GM23338 (cell line): ENCODE measurements around the gene RHOF. TPM values are rescaled to one million over a fixed set of nuclear protein-coding genes. Genes with fewer than 3 reads are reported as not detected.
A peak's percentile ranks its signal among the peaks of the same experiment; 100 is the strongest.

Experiments
- ATAC-seq: fragments of 200-7000 bp; cut with Tn5 transposase; 3 replicates; pipeline ENCODE4 v1.9.1; 2020
- DNase-seq: peaks from one replicate; pipeline ENCODE4 v3.0.0-alpha.2; 2015; ENCODE audit warnings: low spot score
- H2AFZ ChIP-seq: fragments of 200-600 bp; sonication (generic); 2 replicates; pipeline ENCODE4 v1.8.0; 2016; ENCODE audit warnings: antibody characterized with exemption, mild to moderate bottlenecking, moderate library complexity
- H3F3A ChIP-seq: fragments of 200-600 bp; sonication (generic); replicated peaks from 2 replicates; pipeline ENCODE4 v1.8.0; 2017; ENCODE audit warnings: antibody characterized with exemption, mixed run types, low read depth
- H3K27ac ChIP-seq: fragments of 200-600 bp; sonication (generic); 2 replicates; pipeline ENCODE4 v1.6.1; 2016; ENCODE audit warnings: low read depth
- H3K27me3 ChIP-seq: fragments of 200-600 bp; sonication (generic); 2 replicates; pipeline ENCODE4 v1.8.0; 2016; ENCODE audit warnings: mild to moderate bottlenecking, mixed run types, moderate library complexity; ENCODE audit not compliant: insufficient read depth
- H3K36me3 ChIP-seq: fragments of 200-600 bp; sonication (generic); 2 replicates; pipeline ENCODE4 v1.8.0; 2016; ENCODE audit warnings: mild to moderate bottlenecking; ENCODE audit not compliant: insufficient read depth
- H3K4me1 ChIP-seq: fragments of 200-600 bp; sonication (generic); 2 replicates; pipeline ENCODE4 v1.8.0; 2016; ENCODE audit warnings: mild to moderate bottlenecking, moderate library complexity; ENCODE audit not compliant: insufficient read depth
- H3K4me2 ChIP-seq: fragments of 200-600 bp; sonication (generic); 2 replicates; pipeline ENCODE4 v1.7.1; 2017; ENCODE audit warnings: mixed run types
- H3K4me3 ChIP-seq: fragments of 200-600 bp; sonication (generic); 2 replicates; pipeline ENCODE4 v1.6.1; 2016; ENCODE audit warnings: mixed run types
- H3K79me2 ChIP-seq: fragments of 200-600 bp; sonication (generic); replicated peaks from 2 replicates; pipeline ENCODE4 v1.8.0; 2017; ENCODE audit warnings: mild to moderate bottlenecking; ENCODE audit not compliant: insufficient read depth
- H3K9me2 ChIP-seq: fragments of 200-600 bp; sonication (generic); 2 replicates; pipeline ENCODE4 v1.8.0; 2017; ENCODE audit not compliant: insufficient read depth
- H4K20me1 ChIP-seq: fragments of 200-600 bp; sonication (generic); replicated peaks from 2 replicates; pipeline ENCODE4 v1.8.0; 2017; ENCODE audit warnings: mild to moderate bottlenecking; ENCODE audit not compliant: insufficient read depth
- H3K27ac Mint-ChIP-seq: 2 replicates; pipeline ENCODE4 v1.8.0; 2020; ENCODE audit warnings: inconsistent platforms, mild to moderate bottlenecking, moderate library complexity, mixed read lengths
- H3K27me3 Mint-ChIP-seq: 3 replicates; pipeline ENCODE4 v1.8.0; 2022; ENCODE audit warnings: low read depth, mild to moderate bottlenecking, moderate library complexity, mixed read lengths, inconsistent platforms; ENCODE audit not compliant: insufficient read depth, poor library complexity
- H3K36me3 Mint-ChIP-seq: 3 replicates; pipeline ENCODE4 v1.8.0; 2021; ENCODE audit warnings: low read depth, mild to moderate bottlenecking, inconsistent platforms, moderate library complexity, mixed read lengths
- H3K4me1 Mint-ChIP-seq: 3 replicates; pipeline ENCODE4 v1.8.0; 2020; ENCODE audit warnings: mild to moderate bottlenecking, inconsistent platforms, mixed read lengths
- H3K4me3 Mint-ChIP-seq: 3 replicates; pipeline ENCODE4 v1.8.0; 2021; ENCODE audit warnings: moderate library complexity, mild to moderate bottlenecking, inconsistent platforms, mixed read lengths
- H3K9me3 Mint-ChIP-seq: 3 replicates; pipeline ENCODE4 v1.8.0; 2020; ENCODE audit warnings: moderate library complexity, mild to moderate bottlenecking, inconsistent platforms, mixed read lengths
- CREB1 ChIP-seq: fragments of 250-450 bp; sonication (Bioruptor Pico); IDR thresholded peaks from 2 replicates; pipeline ENCODE4 v1.5.0; 2020; ENCODE audit warnings: low read depth, mild to moderate bottlenecking, moderate library complexity
- CTCF ChIP-seq, 2 experiments: fragments of 200-600 bp in 1 of 2; sonication (generic) in 1 of 2; conservative IDR thresholded peaks; 2 replicates each; pipeline versions ENCODE4 v1.5.1 to v1.6.1; 2016 to 2017; ENCODE audit warnings: antibody characterized with exemption in 2 of 2, low read depth in 2 of 2, mild to moderate bottlenecking in 2 of 2, moderate library complexity in 1 of 2
- ETS1 ChIP-seq: IDR thresholded peaks from 2 replicates; pipeline ENCODE4 v1.6.1; 2016; ENCODE audit warnings: antibody characterized with exemption
- EZH2 ChIP-seq: fragments of 200-600 bp; sonication (generic); IDR thresholded peaks from one replicate; pipeline ENCODE4 v1.8.0; 2017; ENCODE audit warnings: antibody characterized with exemption, mild to moderate bottlenecking, low read depth; ENCODE audit not compliant: unreplicated experiment
- EZH2phosphoT487 ChIP-seq: fragments of 200-600 bp; sonication (generic); IDR thresholded peaks from one replicate; pipeline ENCODE4 v1.8.1; 2018; ENCODE audit warnings: antibody characterized with exemption; ENCODE audit not compliant: unreplicated experiment
- JUNB ChIP-seq: IDR thresholded peaks from one replicate; pipeline ENCODE4 v1.6.1; 2016; ENCODE audit warnings: antibody characterized with exemption; ENCODE audit not compliant: unreplicated experiment
- NANOG ChIP-seq: IDR thresholded peaks from 2 replicates; pipeline ENCODE4 v1.6.1; 2016; ENCODE audit warnings: antibody characterized with exemption, borderline replicate concordance
- POLR2AphosphoS5 ChIP-seq: IDR thresholded peaks from 2 replicates; pipeline ENCODE4 v1.6.1; 2016; ENCODE audit warnings: antibody characterized with exemption, low read depth
- STAT1 ChIP-seq: IDR thresholded peaks from one replicate; pipeline ENCODE4 v1.6.1; 2016; ENCODE audit warnings: antibody characterized with exemption; ENCODE audit not compliant: unreplicated experiment
- ZNF331 ChIP-seq: fragments of 250-450 bp; sonication (Bioruptor Pico); IDR thresholded peaks from 2 replicates; pipeline ENCODE4 v1.5.0; 2020; ENCODE audit warnings: low read depth, mild to moderate bottlenecking, moderate library complexity
- ZNF462 ChIP-seq: fragments of 250-450 bp; sonication (Bioruptor Pico); IDR thresholded peaks from 2 replicates; pipeline ENCODE4 v1.5.0; 2020; ENCODE audit warnings: mild to moderate bottlenecking, moderate library complexity
- polyA plus RNA-seq: library from polyadenylated mRNA; unstranded; fragments of >200 nt; fragmentation: Nextera tagmentation; extraction: Ambion mirVana; gene quantifications from 2 replicates; pipeline ENCODE4 v1.2.1, GENCODE V29; 2016
- total RNA-seq: library from RNA; depleted of rRNA; stranded (reverse); fragments of >200 nt; shearing (Covaris generic); gene quantifications from 2 replicates; pipeline ENCODE4 v1.2.3, GENCODE V29; 2014

Gene RHOF
- total and polyA plus RNA-seq, 2 experiments from 2014 or later, result 10.5 to 53.4 TPM

GRCh38 chr12:121799842-121800693 lies 6.6 kb upstream of the RHOF start:
- Histone ChIP-seq H3K4me3 (peak overlapping the region; percentile 59), H4K20me1 (peaks cover 9% of the 10 kb centered on the region; the same call in 1 of the 2 replicates), H3F3A (peaks cover 35% of the 10 kb centered on the region), H3K9me2 (no peaks in the 10 kb centered on the region), H3K36me3 (no peaks in the 10 kb centered on the region), H3K27ac (peak overlapping the region; percentile 96), H3K79me2 (peaks cover 51% of the 10 kb centered on the region), H3K27me3 (no peaks in the 10 kb centered on the region), H3K4me2 (peak overlapping the region; percentile 94), H3K4me1 (peaks cover 29% of the 10 kb centered on the region), H2AFZ (no peak overlapping the region)
- Mint-ChIP-seq H3K27me3 (peaks cover 36% of the 10 kb centered on the region), H3K4me3 (peak overlapping the region; percentile 84), H3K4me1 (peaks cover 37% of the 10 kb centered on the region), H3K9me3 (peaks cover 5% of the 10 kb centered on the region; the same call in 2 of the 3 replicates), H3K36me3 (peaks cover 47% of the 10 kb centered on the region), H3K27ac (peak overlapping the region; percentile 91)
- ATAC-seq (peak; percentile 8), DNase-seq (peak; percentile 83)
- no peak for TF ChIP-seq ZNF331
- TF ChIP-seq EZH2phosphoT487, result no peak
- peak; percentile 33; the same call in 1 of the 2 replicates for TF ChIP-seq POLR2AphosphoS5

GRCh38 chr12:121799156-121799841 lies 5.8 kb upstream of the RHOF start:
- DNase-seq, result peak; percentile 61
- TF ChIP-seq STAT1 (no peak), ZNF331 (no peak), CTCF (conservative IDR thresholded peaks at IDR 0.05; ENCODE audit: low read depth in 2 of 2) (no peak), CREB1 (CRISPR knock-in tag) (no peak), NANOG (no peak), ZNF462 (CRISPR knock-in tag) (no peak), EZH2phosphoT487 (no peak), ETS1 (no peak), JUNB (no peak), EZH2 (no peak)

More at GRCh38 chr12:121799156-121799841, 5.8 kb upstream of the RHOF start:
- peak overlapping the region; percentile 84 for H3K4me3 Mint-ChIP-seq
- Histone ChIP-seq H3F3A (peaks cover 40% of the 10 kb centered on the region), H4K20me1 (peaks cover 9% of the 10 kb centered on the region; the same call in 1 of the 2 replicates), H3K27ac (peak overlapping the region; percentile 96), H3K4me1 (peaks cover 35% of the 10 kb centered on the region), H3K27me3 (no peaks in the 10 kb centered on the region), H3K79me2 (peaks cover 44% of the 10 kb centered on the region), H2AFZ (no peak overlapping the region), H3K36me3 (no peaks in the 10 kb centered on the region), H3K9me2 (no peaks in the 10 kb centered on the region), H3K4me3 (peak overlapping the region; percentile 59), H3K4me2 (peak overlapping the region; percentile 94)
- peak overlapping the region; percentile 91 for H3K27ac Mint-ChIP-seq
- H3K27me3 Mint-ChIP-seq, result peaks cover 42% of the 10 kb centered on the region
- H3K4me1 Mint-ChIP-seq, result peaks cover 44% of the 10 kb centered on the region
- H3K9me3 Mint-ChIP-seq, result peaks cover 5% of the 10 kb centered on the region; the same call in 2 of the 3 replicates
- no peak for ATAC-seq
- H3K36me3 Mint-ChIP-seq, result peaks cover 49% of the 10 kb centered on the region
